T47D (cell line): ENCODE data around the gene LYPD4.

Source experiments
- DNase-seq, 2 experiments: peaks; one replicate each; pipeline versions ENCODE4 v3.0.0 to v3.0.0-alpha.2; 2011 to 2012; ENCODE audit warnings: low read depth in 1 of 2, low spot score in 1 of 2
- JUND ChIP-seq: IDR thresholded peaks from 2 replicates; pipeline ENCODE4 v1.6.1; 2012; ENCODE audit warnings: low read depth
- in situ Hi-C: cut with HindIII; loops from 2 replicates; pipeline ENCODE4 v1.10.0; 2016; ENCODE audit warnings: low sequenced_read_pairs, low pct_unique_long_range_greater_than_20kb

The LYPD4 gene

GRCh38 chr19:41844601-41845000 lies at the start of gene LYPD4:
Gene LYPD4, minus strand, starts transcription at chr19:41844683. Its CDS starts 5,398 bp downstream, at chr19:41839285.
- peak in 1 of 2 experiments; percentile 54 for DNase-seq
- TF ChIP-seq JUND: no peak
- in situ Hi-C loops: no loop called here

DNA sequence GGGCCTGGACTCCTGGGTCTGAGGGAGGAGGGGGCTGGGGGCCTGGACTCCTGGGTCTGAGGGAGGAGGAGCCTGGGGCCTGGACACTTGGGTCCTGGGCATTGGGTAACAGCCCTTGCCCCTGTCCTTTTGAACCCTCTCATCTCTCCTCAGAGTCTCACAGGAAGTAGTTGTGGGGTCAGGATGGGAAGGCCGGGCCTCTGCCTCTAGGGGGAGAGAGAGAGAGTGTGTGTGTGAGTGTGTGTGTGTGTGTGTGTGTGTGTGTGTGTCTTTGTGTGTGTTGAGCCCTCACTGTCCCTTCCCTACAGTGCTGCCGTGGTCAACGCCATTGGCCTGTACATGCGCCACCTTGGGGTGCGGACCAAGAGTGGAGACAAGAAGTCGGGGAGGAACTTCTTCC lies 49.4 kb upstream of the LYPD4 start:
- TF ChIP-seq JUND: no peak
- in situ Hi-C loops: no loop called here

DNA sequence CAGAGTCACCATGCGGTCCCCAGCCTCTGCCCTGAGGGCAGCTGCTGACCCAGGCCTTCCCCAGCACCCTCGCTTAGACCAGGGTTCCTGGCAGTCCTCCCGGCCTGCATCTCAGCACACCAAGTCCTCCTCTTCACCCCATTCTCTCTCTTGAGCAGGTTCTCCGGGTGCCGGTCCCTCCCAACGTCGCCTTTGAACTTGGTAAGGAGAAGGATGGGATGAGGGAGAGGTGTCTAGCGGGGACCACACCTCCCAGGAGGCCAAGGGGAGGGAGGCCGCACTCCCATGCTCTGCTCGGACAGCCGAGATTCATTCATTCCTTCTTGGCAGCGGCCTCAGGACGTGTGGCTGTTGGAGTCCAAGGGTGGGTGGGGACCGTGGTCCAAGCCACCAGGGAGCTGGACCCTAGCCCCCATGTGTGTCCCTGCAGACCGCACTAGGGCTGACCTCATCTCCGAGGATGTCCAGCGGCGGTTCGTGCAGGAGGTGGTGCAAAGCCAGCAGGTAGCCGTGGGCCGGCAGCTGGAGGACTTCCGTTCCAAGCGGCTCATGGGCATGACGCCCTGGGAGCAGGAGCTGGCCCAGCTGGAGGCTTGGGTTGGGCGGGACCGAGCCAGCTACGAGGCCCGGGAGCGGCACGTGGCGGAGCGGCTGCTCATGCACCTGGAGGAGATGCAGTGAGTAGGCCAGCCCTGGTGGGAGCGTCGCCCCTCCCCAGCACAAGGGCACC lies 47.9 kb upstream of the LYPD4 start:
- in situ Hi-C loops: no loop called here
- no peak for DNase-seq
- TF ChIP-seq JUND: no peak

More for the DNA sequence above, 49.4 kb upstream of the LYPD4 start:
- DNase-seq: peak in 1 of 2 experiments; percentile 47

DNA sequence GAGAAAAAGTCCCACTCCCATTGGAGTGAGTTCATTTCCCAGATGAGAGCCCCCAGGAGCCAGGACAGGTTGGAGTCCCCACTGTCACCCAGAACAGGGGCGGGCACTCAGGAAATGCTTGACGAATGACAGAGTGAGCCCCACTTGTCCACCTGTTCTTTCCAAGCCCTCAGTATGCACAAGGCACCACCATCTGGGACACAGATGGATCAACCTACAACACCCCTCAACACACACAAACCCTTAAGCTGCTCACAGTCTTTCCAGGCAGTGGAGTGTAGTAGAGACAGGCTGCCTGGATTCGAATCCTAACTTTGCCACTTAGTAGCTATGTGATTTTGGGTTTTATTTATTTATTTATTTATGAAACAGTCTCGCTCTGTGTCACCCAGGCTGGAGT lies 46.5 kb upstream of the LYPD4 start:
- no peak for TF ChIP-seq JUND
- in situ Hi-C loops: no loop called here
- no peak for DNase-seq

DNA sequence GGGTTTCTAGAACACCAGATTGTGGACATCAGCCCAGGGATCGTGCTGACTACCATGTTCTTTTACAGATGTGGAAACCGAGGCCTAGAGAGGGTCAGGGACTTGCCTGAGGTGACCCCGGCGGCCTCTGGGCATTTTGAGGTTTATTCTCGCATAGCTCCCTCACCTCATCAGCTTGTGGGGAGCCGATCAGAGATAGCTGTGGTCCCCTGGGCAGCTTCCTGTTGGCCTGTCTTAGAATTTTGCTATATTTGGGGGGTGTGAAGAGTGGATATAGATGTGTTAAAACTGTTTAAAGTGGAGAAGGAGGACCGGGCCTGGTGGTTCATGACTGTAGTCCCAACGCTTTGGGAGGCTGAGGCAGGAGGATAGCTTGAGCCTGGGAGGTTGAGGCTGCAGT lies 45.4 kb upstream of the LYPD4 start:
- no peak for DNase-seq
- TF ChIP-seq JUND: no peak
- in situ Hi-C loops: no loop called here

DNA sequence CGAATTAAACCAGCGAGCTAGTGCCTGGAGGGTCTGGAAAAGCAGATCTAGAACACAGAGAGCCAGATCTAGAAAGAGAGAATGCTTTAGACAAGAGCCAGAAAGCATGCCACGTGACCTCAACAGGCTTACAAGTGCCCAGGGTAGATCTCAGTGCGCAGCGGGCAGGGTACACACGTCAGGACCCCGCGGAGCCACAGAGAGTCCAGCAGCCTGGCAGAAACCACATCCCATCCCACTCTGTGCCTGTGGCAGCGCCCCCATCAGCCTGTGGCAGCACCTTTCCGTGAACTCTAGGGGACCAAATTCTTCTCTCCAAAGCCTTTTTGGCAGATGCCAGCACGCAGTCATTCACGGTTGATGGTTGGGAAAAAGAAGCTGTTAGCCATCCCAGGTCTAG lies 44.4 kb upstream of the LYPD4 start:
- in situ Hi-C loops: no loop called here
- no peak for DNase-seq

GRCh38 chr19:41887711-41888382 lies 43.4 kb upstream of the LYPD4 start:
- DNase-seq: peak in 1 of 2 experiments; percentile 34
- TF ChIP-seq JUND: no peak
- in situ Hi-C loops: no loop called here

More for the DNA sequence above, 44.4 kb upstream of the LYPD4 start:
- TF ChIP-seq JUND: no peak

GRCh38 chr19:41886761-41887710 lies 42.6 kb upstream of the LYPD4 start:
- in situ Hi-C loops: no loop called here
- no peak for TF ChIP-seq JUND
- DNase-seq: no peak

DNA sequence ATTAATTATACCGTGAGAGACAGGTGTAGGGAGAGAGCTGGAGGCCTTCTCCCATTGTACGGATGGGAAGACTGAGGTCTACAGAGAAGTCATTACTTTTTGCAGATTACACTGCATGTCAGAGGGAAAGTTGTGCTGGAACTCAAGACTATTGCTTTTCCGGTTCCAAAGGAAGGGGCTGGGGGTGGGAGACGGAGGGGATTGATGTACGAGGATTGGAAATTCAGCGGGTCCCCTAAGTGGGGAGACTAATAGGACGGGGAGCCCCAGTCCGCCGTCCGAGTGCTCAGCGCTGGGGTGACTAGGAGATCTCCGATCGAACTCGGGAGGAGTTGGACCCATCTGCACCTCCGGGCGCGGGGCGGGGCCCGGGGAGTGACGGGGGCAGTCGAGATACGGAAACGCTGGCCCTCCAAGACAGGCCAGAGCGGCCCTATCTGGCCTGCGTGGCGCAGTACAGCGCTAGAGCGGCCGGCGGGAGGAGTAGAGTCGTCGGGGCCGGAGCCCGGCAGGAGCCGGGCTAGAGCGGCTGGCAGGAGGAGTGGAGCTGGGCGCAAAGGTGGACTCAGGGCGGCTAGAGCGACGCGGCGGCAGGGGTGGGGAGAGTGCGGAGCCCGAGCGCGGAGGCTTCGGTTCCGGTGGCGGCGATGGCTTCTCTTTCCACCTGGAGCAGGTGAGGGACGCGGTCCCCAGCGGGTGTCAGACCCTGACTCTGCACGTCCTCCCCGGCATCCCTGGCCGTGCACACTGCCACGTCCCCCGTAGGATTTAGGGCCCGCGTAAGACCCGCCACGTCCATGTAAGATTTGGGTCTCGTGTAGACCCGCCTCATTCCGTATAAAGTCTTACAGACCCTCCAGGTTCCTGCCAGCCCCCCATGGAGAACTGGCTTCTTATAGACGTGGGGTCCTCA lies 39.6 kb upstream of the LYPD4 start:
- no peak for TF ChIP-seq JUND
- peak; percentile 91 to 96 for DNase-seq
- in situ Hi-C loops: no loop called here

DNA sequence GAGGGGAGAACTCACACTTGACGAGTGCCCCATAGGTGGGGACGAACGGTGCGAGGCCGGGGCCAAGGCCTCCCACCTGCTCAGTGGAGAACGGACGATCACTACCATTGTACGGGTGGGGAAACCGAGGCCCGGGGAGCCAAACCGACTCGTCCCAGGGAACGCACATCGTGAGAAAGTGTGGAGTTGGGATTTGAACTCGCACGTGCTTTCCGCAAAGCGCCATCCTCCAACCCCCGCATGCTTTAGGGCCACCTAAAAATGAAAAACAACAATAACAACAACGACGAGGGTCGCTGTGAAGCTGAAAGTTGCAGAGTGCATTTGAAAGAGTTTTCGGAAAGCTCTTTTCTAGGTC lies 39.0 kb upstream of the LYPD4 start:
- TF ChIP-seq JUND: no peak
- in situ Hi-C loops: no loop called here
- no peak for DNase-seq

GRCh38 chr19:41882568-41883462 lies 38.3 kb upstream of the LYPD4 start, which contains the start of gene ARHGEF1:
Gene ARHGEF1, plus strand, starts transcription at chr19:41883184. Its CDS starts 4,899 bp downstream, at chr19:41888083.
- no peak for TF ChIP-seq JUND
- in situ Hi-C loops: no loop called here
- DNase-seq: peak in 1 of 2 experiments; percentile 55
